SK-N-SH treated with all-trans-retinoic acid at 6 μM for 48 hours (cell line): Measurements from ENCODE around the gene VPS13C.

ENCODE experiments used
- ATAC-seq: fragments of 200-7000 bp; cut with Tn5 transposase; 3 replicates; pipeline ENCODE4 v1.9.1; 2020; ENCODE audit warnings: mild to moderate bottlenecking, moderate library complexity
- ARNTL ChIP-seq: fragments of 450-650 bp; formaldehyde crosslinking; IDR thresholded peaks from 2 replicates; pipeline ENCODE4 v1.5.0; 2020; ENCODE audit warnings: low read depth, mild to moderate bottlenecking, moderate library complexity, borderline replicate concordance
- BACH2 ChIP-seq: fragments of 250-450 bp; sonication (Bioruptor Pico); IDR thresholded peaks from 2 replicates; pipeline ENCODE4 v1.9.0; 2021; ENCODE audit warnings: mild to moderate bottlenecking, borderline replicate concordance
- CREB5 ChIP-seq: fragments of 250-450 bp; sonication (Bioruptor Pico); IDR thresholded peaks from 2 replicates; pipeline ENCODE4 v1.5.1; 2020; ENCODE audit warnings: low read depth, mild to moderate bottlenecking, moderate library complexity
- CSDC2 ChIP-seq: fragments of 250-450 bp; sonication (Bioruptor Pico); IDR thresholded peaks from 2 replicates; pipeline ENCODE4 v1.5.0; 2020; ENCODE audit warnings: mild to moderate bottlenecking, moderate library complexity
- CSRNP3 ChIP-seq: fragments of 250-450 bp; sonication (Bioruptor Pico); IDR thresholded peaks from 2 replicates; pipeline ENCODE4 v1.5.1; 2021; ENCODE audit warnings: mild to moderate bottlenecking, moderate library complexity
- ESRRG ChIP-seq: fragments of 250-450 bp; sonication (Bioruptor Pico); IDR thresholded peaks from 2 replicates; pipeline ENCODE4 v1.6.1; 2021; ENCODE audit warnings: mild to moderate bottlenecking
- GLIS3 ChIP-seq: fragments of 250-450 bp; sonication (Bioruptor Pico); IDR thresholded peaks from 2 replicates; pipeline ENCODE4 v1.5.0; 2020; ENCODE audit warnings: mild to moderate bottlenecking, moderate library complexity
- ISL1 ChIP-seq: fragments of 250-450 bp; sonication (Bioruptor Pico); IDR thresholded peaks from 2 replicates; pipeline ENCODE4 v2.1.2; 2022; ENCODE audit warnings: mild to moderate bottlenecking, moderate library complexity
- OSR1 ChIP-seq: fragments of 250-450 bp; sonication (Bioruptor Pico); IDR thresholded peaks from 2 replicates; pipeline ENCODE4 v1.8.0; 2022; ENCODE audit warnings: moderate library complexity, mild to moderate bottlenecking, inconsistent platforms
- PATZ1 ChIP-seq: fragments of 250-450 bp; sonication (Bioruptor Pico); IDR thresholded peaks from 2 replicates; pipeline ENCODE4 v1.8.0; 2020; ENCODE audit warnings: mild to moderate bottlenecking, moderate library complexity, borderline replicate concordance
- POU6F1 ChIP-seq: fragments of 250-450 bp; sonication (Bioruptor Pico); IDR thresholded peaks from 2 replicates; pipeline ENCODE4 v1.8.0; 2021; ENCODE audit warnings: low read depth, mild to moderate bottlenecking, moderate library complexity, borderline replicate concordance
- PPARA ChIP-seq: fragments of 250-450 bp; sonication (Bioruptor Pico); IDR thresholded peaks from 2 replicates; pipeline ENCODE4 v1.5.0; 2020; ENCODE audit warnings: mild to moderate bottlenecking, borderline replicate concordance
- RARB ChIP-seq: fragments of 250-450 bp; sonication (Bioruptor Pico); IDR thresholded peaks from 2 replicates; pipeline ENCODE4 v1.8.0; 2021; ENCODE audit warnings: mild to moderate bottlenecking, moderate library complexity
- SNAI2 ChIP-seq: fragments of 250-450 bp; sonication (Bioruptor Pico); IDR thresholded peaks from 2 replicates; pipeline ENCODE4 v1.5.0; 2020; ENCODE audit warnings: mild to moderate bottlenecking, moderate library complexity
- TCF4 ChIP-seq: fragments of 250-450 bp; sonication (Bioruptor Pico); IDR thresholded peaks from 2 replicates; pipeline ENCODE4 v1.8.0; 2021; ENCODE audit warnings: mild to moderate bottlenecking, moderate library complexity, borderline replicate concordance
- TSHZ2 ChIP-seq: fragments of 250-450 bp; sonication (Bioruptor Pico); IDR thresholded peaks from 2 replicates; pipeline ENCODE4 v1.5.0; 2020; ENCODE audit warnings: mild to moderate bottlenecking, moderate library complexity
- ZFP3 ChIP-seq: fragments of 250-450 bp; sonication (Bioruptor Pico); IDR thresholded peaks from 2 replicates; pipeline ENCODE4 v1.5.0; 2020; ENCODE audit warnings: mild to moderate bottlenecking, moderate library complexity
- ZFP30 ChIP-seq: fragments of 450-650 bp; formaldehyde crosslinking; IDR thresholded peaks from 2 replicates; pipeline ENCODE4 v1.5.0; 2022; ENCODE audit warnings: mild to moderate bottlenecking, moderate library complexity
- ZNF565 ChIP-seq: fragments of 450-650 bp; formaldehyde crosslinking; conservative IDR thresholded peaks from 2 replicates; pipeline ENCODE4 v1.5.0; 2020; ENCODE audit warnings: low read depth, mild to moderate bottlenecking, moderate library complexity
- ZNF70 ChIP-seq: fragments of 450-650 bp; formaldehyde crosslinking; IDR thresholded peaks from 2 replicates; pipeline ENCODE4 v1.5.0; 2020; ENCODE audit warnings: mild to moderate bottlenecking, moderate library complexity
- ZNF8 ChIP-seq: fragments of 450-650 bp; formaldehyde crosslinking; IDR thresholded peaks from 2 replicates; pipeline ENCODE4 v1.5.0; 2020; ENCODE audit warnings: mild to moderate bottlenecking, moderate library complexity

Gene VPS13C

GRCh38 chr15:61831505-61831921, 228.7 kb downstream of the VPS13C start:
- no peak for TF ChIP-seq SNAI2
- TF ChIP-seq ISL1 (CRISPR knock-in tag): no peak
- TF ChIP-seq ZNF565 (CRISPR knock-in tag): no peak
- TF ChIP-seq ZFP30: no peak
- no peak for TF ChIP-seq PATZ1 (CRISPR knock-in tag)
- TF ChIP-seq RARB (CRISPR knock-in tag): no peak
- no peak for TF ChIP-seq POU6F1
- no peak for TF ChIP-seq TSHZ2 (CRISPR knock-in tag)
- TF ChIP-seq GLIS3: no peak
- TF ChIP-seq PPARA (CRISPR knock-in tag): no peak
- no peak for ATAC-seq

GRCh38 chr15:61830536-61831330, 229.5 kb downstream of the VPS13C start:
- peak; percentile 18; the same call in 2 of the 3 replicates for ATAC-seq
- no peak for TF ChIP-seq SNAI2
- 0 out of 2 replicates have a peak, but pooled peaks have one; percentile 22 for TF ChIP-seq TCF4 (CRISPR knock-in tag)
- no peak for TF ChIP-seq RARB (CRISPR knock-in tag)
- no peak for TF ChIP-seq PPARA (CRISPR knock-in tag)
- TF ChIP-seq, all 23 proteins: peak for 1

- TF ChIP-seq CSRNP3 (CRISPR knock-in tag): no peak
- no peak for TF ChIP-seq GLIS3
- no peak for TF ChIP-seq PPARA (CRISPR knock-in tag)
- TF ChIP-seq PATZ1 (CRISPR knock-in tag): no peak
- no peak for TF ChIP-seq BACH2 (CRISPR knock-in tag)
- no peak for TF ChIP-seq ZNF8 (CRISPR knock-in tag)
- no peak for TF ChIP-seq ESRRG
- TF ChIP-seq CREB5 (CRISPR knock-in tag): no peak
- no peak for TF ChIP-seq CSDC2 (CRISPR knock-in tag)
- TF ChIP-seq TCF4 (CRISPR knock-in tag): no peak
- no peak for TF ChIP-seq SNAI2
- no peak for TF ChIP-seq RARB (CRISPR knock-in tag)
- TF ChIP-seq ARNTL (CRISPR knock-in tag): no peak
- no peak for TF ChIP-seq TSHZ2 (CRISPR knock-in tag)
- TF ChIP-seq ISL1 (CRISPR knock-in tag): no peak
- TF ChIP-seq ZFP30: no peak
- no peak for TF ChIP-seq OSR1 (CRISPR knock-in tag)
- TF ChIP-seq ZNF565 (CRISPR knock-in tag): no peak
- TF ChIP-seq ZFP3 (CRISPR knock-in tag): no peak
- TF ChIP-seq ZNF70 (CRISPR knock-in tag): no peak
- ATAC-seq: no peak
These were observed 230.7 kb downstream of the VPS13C start for GRCh38 chr15:61829514-61829889.
